Sigmoid colon (tissue), 4 donors: ENCODE measurements around the gene GPR17.

ENCODE experiments used
- CTCF ChIP-seq, 4 experiments: fragments of 450-650 bp in 3 of 4; fragments of 200-600 bp in 1 of 4; IDR thresholded peaks; one replicate each; pipeline ENCODE4 v1.5.1; 2016 to 2019; ENCODE audit warnings: antibody characterized with exemption in 4 of 4, mild to moderate bottlenecking in 3 of 4, moderate library complexity in 2 of 4
- POLR2AphosphoS5 ChIP-seq, 4 donors: sonication (generic); formaldehyde crosslinking; IDR thresholded peaks; one replicate each; pipeline ENCODE4 v1.6.1; 2017; ENCODE audit warnings: antibody characterized with exemption in 4 of 4

GRCh38 chr2:127607399-127607908 is 38.5 kb upstream of the GPR17 start:
- TF ChIP-seq CTCF (IDR thresholded peaks at IDR 0.05) (no peak), POLR2AphosphoS5 (IDR thresholded peaks at IDR 0.05) (no peak)
